ENCODE data around the gene CARF. TPM values are rescaled to one million over a fixed set of nuclear protein-coding genes. Genes with fewer than 3 reads are reported as not detected.
"Not testable (repeated sequence)": the region's sequence is repeated elsewhere in the genome, so short reads cannot be mapped to it uniquely, and the experiment has no call there.

CARF gene
- total RNA-seq, 1 donor from 2014 or later, result 12.3 TPM

GRCh38 chr2:202934456-202934855, 22.4 kb downstream of the CARF start:
- no peak for DNase-seq

GRCh38 chr2:202938960-202939359, 26.9 kb downstream of the CARF start:
- no peak for DNase-seq

- no peak for DNase-seq
These were observed 29.7 kb downstream of the CARF start for GRCh38 chr2:202941771-202942170.

GRCh38 chr2:202944408-202944807, 32.3 kb downstream of the CARF start:
- no peak for DNase-seq

- no peak for DNase-seq
These were observed 32.7 kb downstream of the CARF start for GRCh38 chr2:202944816-202945215.

- no peak for DNase-seq
These were observed 33.4 kb downstream of the CARF start for GRCh38 chr2:202945497-202945896.

GRCh38 chr2:202949333-202949732, 37.3 kb downstream of the CARF start:
- DNase-seq, result not testable (repeated sequence)

GRCh38 chr2:202950592-202950991, 38.5 kb downstream of the CARF start:
- DNase-seq, result no peak

- no peak for DNase-seq
These were observed 48.4 kb downstream of the CARF start for GRCh38 chr2:202960524-202960923.

- DNase-seq, result no peak
These were observed 51.6 kb downstream of the CARF start for GRCh38 chr2:202963712-202964111.

GRCh38 chr2:202965810-202966460, 53.9 kb downstream of the CARF start:
- no peak for DNase-seq

- DNase-seq, result not testable (repeated sequence)
These were observed 57.3 kb downstream of the CARF start for GRCh38 chr2:202969404-202969803.

- no peak for DNase-seq
These were observed 64.7 kb downstream of the CARF start for GRCh38 chr2:202976809-202977208.

- no peak for DNase-seq
These were observed 70.9 kb downstream of the CARF start for GRCh38 chr2:202982779-202983491.

GRCh38 chr2:202989749-202990148, 77.7 kb downstream of the CARF start:
- no peak for DNase-seq

- no peak for DNase-seq
These were observed 78.4 kb downstream of the CARF start for GRCh38 chr2:202990501-202990900.

GRCh38 chr2:202997113-202997512, 85.0 kb downstream of the CARF start:
- DNase-seq, result not testable (repeated sequence)

- no peak for DNase-seq
These were observed 90.2 kb downstream of the CARF start for GRCh38 chr2:203002054-203002821.

GRCh38 chr2:203003716-203004115, 91.6 kb downstream of the CARF start:
- DNase-seq, result no peak

- DNase-seq, result peak; percentile 100
These were observed 102.6 kb downstream of the CARF start, which contains the start of gene NBEAL1 for GRCh38 chr2:203014456-203015199. Gene NBEAL1 (plus strand): TSS chr2:203014875. CDS start chr2:203016385, 1,510 bp downstream.

- DNase-seq, result no peak
These were observed 104.6 kb downstream of the CARF start for GRCh38 chr2:203016716-203017115.

- no peak for DNase-seq
These were observed 106.1 kb downstream of the CARF start for GRCh38 chr2:203018181-203018580.

Data from skin of body (tissue), 2 donors.